Retina (tissue), 1 donor: ENCODE data around the gene OR51B2.
"Not testable (repeated sequence)": the region's sequence is repeated elsewhere in the genome, so short reads cannot be mapped to it uniquely, and the experiment has no call there.

Experiments
- DNase-seq: peaks from one replicate; pipeline ENCODE4 v3.0.0-alpha.2; 2016

Gene OR51B2

GRCh38 chr11:5324197-5324596, at the start of gene OR51B2:
OR51B2 (minus strand) TSS chr11:5324297; CDS start chr11:5324297, 0 bp downstream.
- no peak for DNase-seq

- peak; percentile 8 for DNase-seq
Observed at GRCh38 chr11:5369789-5370188, 45.7 kb upstream of the OR51B2 start.

- no peak for DNase-seq
Observed at GRCh38 chr11:5368502-5369043, 44.5 kb upstream of the OR51B2 start.

GRCh38 chr11:5367448-5368074, 43.5 kb upstream of the OR51B2 start:
- no peak for DNase-seq

- no peak for DNase-seq
Observed at GRCh38 chr11:5366856-5367255, 42.8 kb upstream of the OR51B2 start.

GRCh38 chr11:5366365-5366764, 42.3 kb upstream of the OR51B2 start:
- not testable (repeated sequence) for DNase-seq

- no peak for DNase-seq
Observed at GRCh38 chr11:5364214-5364613, 40.1 kb upstream of the OR51B2 start.

- no peak for DNase-seq
Observed at GRCh38 chr11:5363679-5364078, 39.6 kb upstream of the OR51B2 start.

- DNase-seq: no peak
Observed at GRCh38 chr11:5362017-5362625, 38.0 kb upstream of the OR51B2 start.

GRCh38 chr11:5356031-5356430, 31.9 kb upstream of the OR51B2 start:
- not testable (repeated sequence) for DNase-seq

- no peak for DNase-seq
Observed at GRCh38 chr11:5351208-5351607, 27.1 kb upstream of the OR51B2 start, which contains the start of gene OR51B6. OR51B6 (plus strand) TSS chr11:5351508; CDS start chr11:5351508, 0 bp downstream.

- no peak for DNase-seq
Observed at GRCh38 chr11:5349550-5349949, 25.5 kb upstream of the OR51B2 start.

GRCh38 chr11:5348551-5349194, 24.6 kb upstream of the OR51B2 start:
- DNase-seq: no peak

- no peak for DNase-seq
Observed at GRCh38 chr11:5345831-5346230, 21.7 kb upstream of the OR51B2 start.

GRCh38 chr11:5343474-5344335, 19.6 kb upstream of the OR51B2 start, which contains the start of gene OR51B5:
OR51B5 (minus strand) TSS chr11:5343524; CDS start chr11:5343524, 0 bp downstream.
- no peak for DNase-seq

GRCh38 chr11:5339771-5340322, 15.8 kb upstream of the OR51B2 start:
- DNase-seq: no peak

GRCh38 chr11:5337253-5337652, 13.2 kb upstream of the OR51B2 start:
- not testable (repeated sequence) for DNase-seq

- DNase-seq: no peak
Observed at GRCh38 chr11:5336331-5336730, 12.2 kb upstream of the OR51B2 start.

GRCh38 chr11:5335170-5335569, 11.1 kb upstream of the OR51B2 start:
- DNase-seq: no peak

- no peak for DNase-seq
Observed at GRCh38 chr11:5317292-5317691, 6.8 kb downstream of the OR51B2 start.

- DNase-seq: not testable (repeated sequence)
Observed at GRCh38 chr11:5313326-5314023, 10.6 kb downstream of the OR51B2 start.

- DNase-seq: no peak
Observed at GRCh38 chr11:5310423-5310822, 13.7 kb downstream of the OR51B2 start.
